ENCODE data around the gene EXT2.

EXT2 gene

GRCh38 chr11:44258839-44259420 lies 163.5 kb downstream of the EXT2 start:
- Histone ChIP-seq H3K27ac (no peak overlapping the region; the same call in 1 of the 2 replicates), H3K27me3 (ENCODE audit: insufficient read depth, low read depth) (no peaks in the 10 kb centered on the region), H3K79me2 (ENCODE audit: insufficient read depth, low read depth) (no peaks in the 10 kb centered on the region), H4K20me1 (ENCODE audit: insufficient read depth) (no peaks in the 10 kb centered on the region), H3K4me2 (peak overlapping the region; percentile 93), H3K4me1 (ENCODE audit: low read depth, poor library complexity, severe bottlenecking) (peaks cover 74% of the 10 kb centered on the region), H3K4me3 (IDR thresholded peaks at IDR 0.05; ENCODE audit: insufficient read depth, low read depth, low read length) (no peak overlapping the region), H2AFZ (ENCODE audit: low read depth) (no peak overlapping the region), H3K9ac (no peak overlapping the region), H3K36me3 (ENCODE audit: insufficient read depth) (no peaks in the 10 kb centered on the region)
- no peak for TF ChIP-seq CTCF (conservative IDR thresholded peaks at IDR 0.05; ENCODE audit: low read depth, low read length)

GRCh38 chr11:44260081-44260480 lies 164.6 kb downstream of the EXT2 start:
- Histone ChIP-seq H3K9ac (peak overlapping the region; percentile 27; the same call in 1 of the 2 replicates), H3K4me3 (IDR thresholded peaks at IDR 0.05; ENCODE audit: insufficient read depth, low read depth, low read length) (no peak overlapping the region), H2AFZ (ENCODE audit: low read depth) (peak overlapping the region; percentile 74; the same call in 1 of the 2 replicates), H4K20me1 (ENCODE audit: insufficient read depth) (no peaks in the 10 kb centered on the region), H3K27me3 (ENCODE audit: insufficient read depth, low read depth) (no peaks in the 10 kb centered on the region), H3K36me3 (ENCODE audit: insufficient read depth) (no peaks in the 10 kb centered on the region), H3K27ac (peak overlapping the region; percentile 58), H3K4me1 (ENCODE audit: low read depth, poor library complexity, severe bottlenecking) (peaks cover 70% of the 10 kb centered on the region), H3K4me2 (peak overlapping the region; percentile 93), H3K79me2 (ENCODE audit: insufficient read depth, low read depth) (no peaks in the 10 kb centered on the region)
- TF ChIP-seq CTCF (conservative IDR thresholded peaks at IDR 0.05; ENCODE audit: low read depth, low read length), result no peak

- Histone ChIP-seq H3K4me2 (peak overlapping the region; percentile 93; the same call in 1 of the 2 replicates), H3K4me1 (ENCODE audit: low read depth, poor library complexity, severe bottlenecking) (peaks cover 52% of the 10 kb centered on the region), H2AFZ (ENCODE audit: low read depth) (no peak overlapping the region), H3K27ac (no peak overlapping the region), H4K20me1 (ENCODE audit: insufficient read depth) (no peaks in the 10 kb centered on the region), H3K4me3 (IDR thresholded peaks at IDR 0.05; ENCODE audit: insufficient read depth, low read depth, low read length) (no peak overlapping the region), H3K27me3 (ENCODE audit: insufficient read depth, low read depth) (no peaks in the 10 kb centered on the region), H3K79me2 (ENCODE audit: insufficient read depth, low read depth) (no peaks in the 10 kb centered on the region), H3K36me3 (ENCODE audit: insufficient read depth) (no peaks in the 10 kb centered on the region), H3K9ac (no peak overlapping the region)
- TF ChIP-seq CTCF (conservative IDR thresholded peaks at IDR 0.05; ENCODE audit: low read depth, low read length), result no peak
Measured at GRCh38 chr11:44261800-44262591, 166.5 kb downstream of the EXT2 start.

GRCh38 chr11:44263738-44264437 lies 168.4 kb downstream of the EXT2 start:
- Histone ChIP-seq H3K4me3 (IDR thresholded peaks at IDR 0.05; ENCODE audit: insufficient read depth, low read depth, low read length) (no peak overlapping the region), H3K4me1 (ENCODE audit: low read depth, poor library complexity, severe bottlenecking) (peaks cover 33% of the 10 kb centered on the region), H3K9ac (no peak overlapping the region), H3K36me3 (ENCODE audit: insufficient read depth) (no peaks in the 10 kb centered on the region), H3K27ac (no peak overlapping the region), H4K20me1 (ENCODE audit: insufficient read depth) (no peaks in the 10 kb centered on the region), H3K4me2 (no peak overlapping the region), H3K27me3 (ENCODE audit: insufficient read depth, low read depth) (no peaks in the 10 kb centered on the region), H3K79me2 (ENCODE audit: insufficient read depth, low read depth) (no peaks in the 10 kb centered on the region), H2AFZ (ENCODE audit: low read depth) (no peak overlapping the region)
- TF ChIP-seq CTCF (conservative IDR thresholded peaks at IDR 0.05; ENCODE audit: low read depth, low read length), result no peak

Measured in KMS-11 (cell line).